H7 (cell line): ENCODE measurements around the gene SMIM9. TPM values are rescaled to one million over a fixed set of nuclear protein-coding genes. Genes with fewer than 3 reads are reported as not detected.

Experiments
- DNase-seq: peaks from one replicate; pipeline ENCODE4 v3.0.0; 2012
- H3K27me3 ChIP-seq: 2 replicates; pipeline ENCODE4 v1.6.0; 2011; ENCODE audit warnings: mild to moderate bottlenecking, low read length; ENCODE audit not compliant: control insufficient read depth, insufficient read depth
- H3K36me3 ChIP-seq: replicated peaks from 2 replicates; pipeline ENCODE4 v1.5.1; 2011; ENCODE audit warnings: low read length; ENCODE audit not compliant: control insufficient read depth, insufficient read depth
- H3K4me3 ChIP-seq: 2 replicates; pipeline ENCODE4 v1.5.1; 2011; ENCODE audit warnings: low read depth, mild to moderate bottlenecking, control low read depth, low read length, moderate library complexity; ENCODE audit not compliant: insufficient read depth
- total RNA-seq: library from RNA; depleted of rRNA; stranded (reverse); fragments of >200 nt; shearing (Covaris generic); gene quantifications from 2 replicates; pipeline ENCODE4 v1.2.3, GENCODE V29; 2014

The SMIM9 gene
- total RNA-seq, 1 experiment from 2014 or later = not detected

DNA sequence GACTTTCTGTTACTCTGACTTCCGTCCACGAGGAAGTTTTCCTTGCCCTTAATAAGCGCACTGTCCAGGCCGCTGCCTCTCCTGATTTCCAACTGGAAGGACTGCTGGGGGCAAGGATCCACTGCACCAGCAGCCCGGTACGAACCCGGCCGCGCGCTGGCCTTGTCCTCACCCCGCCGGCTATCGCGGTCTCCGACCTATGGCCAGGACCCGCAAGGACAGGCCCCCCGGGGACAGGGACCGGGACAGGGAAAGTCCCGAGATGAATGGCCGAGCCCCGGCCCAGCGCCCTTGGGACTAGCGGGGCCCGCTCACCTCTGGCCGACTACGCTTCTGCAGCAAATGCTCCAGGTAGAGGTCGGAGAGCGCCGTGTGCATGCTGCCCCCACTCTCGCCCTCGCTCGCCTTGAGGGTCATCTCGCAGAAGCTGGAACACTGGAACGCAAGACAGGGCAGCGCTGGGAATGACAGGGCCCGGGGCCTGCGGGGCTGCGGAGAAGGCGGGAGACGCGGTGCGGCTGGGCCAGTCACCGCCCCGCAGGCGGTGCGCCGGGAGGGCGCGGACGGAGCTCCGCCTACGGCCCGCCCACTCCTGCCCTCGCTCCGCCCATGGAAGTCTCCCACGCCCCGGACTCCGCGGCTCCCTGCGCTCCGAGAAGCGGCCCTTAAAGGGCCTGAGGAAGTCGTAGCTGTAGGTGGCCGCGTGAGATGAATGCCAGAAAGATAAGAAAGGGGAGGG, 29.3 kb downstream of the SMIM9 start, which contains the start of gene MPP1:
Gene MPP1 (minus strand): TSS at position 529 of the 739 bp plus-strand sequence. CDS start 112 bp downstream, at position 417.
- Histone ChIP-seq H3K4me3 (peak within 1 kb of the TSS; percentile 57), H3K36me3 (no peaks in the 10 kb centered on the region), H3K27me3 (peaks cover 7% of the 10 kb centered on the region; the same call in 1 of the 2 replicates)
- peak; percentile 91 for DNase-seq

DNA sequence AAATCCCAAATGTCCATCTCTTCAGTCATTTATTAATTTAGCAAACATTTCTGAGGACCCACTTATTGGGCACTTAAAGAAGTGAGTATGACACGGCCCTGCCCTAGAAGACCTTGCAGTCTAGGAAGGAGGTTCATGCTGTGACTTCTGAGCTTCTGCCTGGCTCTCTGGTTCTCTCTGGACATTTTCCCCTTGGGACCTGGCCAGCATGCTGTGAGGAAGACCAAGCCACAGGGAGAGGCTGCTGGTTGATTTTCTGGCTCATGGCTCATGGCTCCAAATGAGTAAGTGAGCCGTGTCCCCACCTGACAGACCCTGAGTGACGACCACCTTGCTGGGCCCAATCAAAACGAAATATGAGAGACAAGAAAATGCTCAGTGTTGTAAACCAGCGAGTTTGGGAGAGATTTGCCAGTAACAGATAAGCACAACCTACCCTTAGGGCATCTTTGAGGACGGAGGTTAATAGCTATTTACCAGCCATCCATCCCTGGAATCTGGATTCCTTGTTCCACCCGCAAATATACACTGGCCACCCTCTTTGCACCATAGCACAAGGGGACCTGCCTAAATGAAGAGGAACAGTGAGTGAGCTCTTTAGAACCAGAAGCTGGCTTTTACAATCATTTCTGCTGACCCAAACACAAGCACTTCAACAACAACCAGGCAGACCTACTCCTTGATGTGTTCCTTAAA, 30.1 kb downstream of the SMIM9 start:
- no peaks in the 10 kb centered on the region for H3K36me3 ChIP-seq

DNA sequence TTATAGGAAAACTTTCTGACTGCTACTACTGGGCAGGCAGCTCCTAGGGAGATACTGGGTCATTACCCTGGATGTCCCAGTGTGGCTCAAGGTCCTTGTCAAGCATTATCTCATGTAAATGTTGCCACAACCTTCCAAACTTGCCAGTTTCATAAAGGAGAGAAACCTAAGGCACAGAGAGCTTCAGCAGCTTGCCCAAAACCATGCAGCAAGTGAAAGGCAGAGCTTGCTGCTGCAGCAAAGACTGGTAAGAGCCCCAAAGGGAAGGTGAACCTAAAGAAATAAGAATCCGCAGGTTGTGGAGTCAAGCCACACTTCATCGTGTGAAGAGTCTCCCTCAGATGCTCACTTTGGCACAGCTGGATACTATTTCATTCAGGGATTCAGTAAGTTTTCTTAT, 31.5 kb downstream of the SMIM9 start:
- no peak overlapping the region for H3K4me3 ChIP-seq
- peaks cover 7% of the 10 kb centered on the region; the same call in 1 of the 2 replicates for H3K27me3 ChIP-seq
- DNase-seq = no peak
- H3K36me3 ChIP-seq = no peaks in the 10 kb centered on the region

More for the DNA sequence above, 30.1 kb downstream of the SMIM9 start:
- H3K27me3 ChIP-seq = peaks cover 7% of the 10 kb centered on the region; the same call in 1 of the 2 replicates
- peak overlapping the region; percentile 57 for H3K4me3 ChIP-seq
- DNase-seq = no peak

- DNase-seq = no peak
- H3K36me3 ChIP-seq = no peaks in the 10 kb centered on the region
- H3K27me3 ChIP-seq = peaks cover 7% of the 10 kb centered on the region; the same call in 1 of the 2 replicates
- H3K4me3 ChIP-seq = no peak overlapping the region
Measured at GRCh38 chrX:154800478-154801210, 33.8 kb downstream of the SMIM9 start.

GRCh38 chrX:154799556-154800348, 34.7 kb downstream of the SMIM9 start:
- no peak for DNase-seq
- H3K4me3 ChIP-seq = no peak overlapping the region
- H3K36me3 ChIP-seq = no peaks in the 10 kb centered on the region
- H3K27me3 ChIP-seq = peaks cover 6% of the 10 kb centered on the region; the same call in 1 of the 2 replicates

- no peak overlapping the region for H3K4me3 ChIP-seq
- no peaks in the 10 kb centered on the region; the same call in 1 of the 2 replicates for H3K27me3 ChIP-seq
- DNase-seq = no peak
- no peaks in the 10 kb centered on the region for H3K36me3 ChIP-seq
Measured at GRCh38 chrX:154797006-154797405, 37.5 kb downstream of the SMIM9 start.

DNA sequence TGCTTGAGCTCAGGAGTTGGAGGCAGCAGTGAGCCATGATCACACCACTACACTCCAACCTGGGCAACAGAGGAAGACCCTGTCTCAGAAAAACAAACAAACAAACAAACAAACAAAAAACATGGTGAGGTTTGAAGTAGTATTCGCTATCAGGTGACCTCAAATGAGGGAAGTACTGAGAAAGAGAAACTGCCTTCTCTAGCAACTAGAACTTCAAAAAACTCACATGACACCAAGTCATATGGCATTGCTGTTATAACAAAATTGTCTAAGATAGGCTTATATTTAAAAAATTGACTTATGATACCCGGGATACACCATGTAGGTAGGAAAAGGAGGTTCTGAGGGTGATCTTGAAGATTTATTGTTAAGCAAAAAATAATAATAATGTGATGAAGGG, 39.4 kb downstream of the SMIM9 start:
- no peak for DNase-seq
- H3K27me3 ChIP-seq = no peaks in the 10 kb centered on the region
- H3K36me3 ChIP-seq = no peaks in the 10 kb centered on the region
- no peak overlapping the region for H3K4me3 ChIP-seq

- DNase-seq = no peak
- Histone ChIP-seq H3K27me3 (no peaks in the 10 kb centered on the region), H3K36me3 (no peaks in the 10 kb centered on the region), H3K4me3 (no peak overlapping the region)
Measured at GRCh38 chrX:154793084-154793795, 41.2 kb downstream of the SMIM9 start.

DNA sequence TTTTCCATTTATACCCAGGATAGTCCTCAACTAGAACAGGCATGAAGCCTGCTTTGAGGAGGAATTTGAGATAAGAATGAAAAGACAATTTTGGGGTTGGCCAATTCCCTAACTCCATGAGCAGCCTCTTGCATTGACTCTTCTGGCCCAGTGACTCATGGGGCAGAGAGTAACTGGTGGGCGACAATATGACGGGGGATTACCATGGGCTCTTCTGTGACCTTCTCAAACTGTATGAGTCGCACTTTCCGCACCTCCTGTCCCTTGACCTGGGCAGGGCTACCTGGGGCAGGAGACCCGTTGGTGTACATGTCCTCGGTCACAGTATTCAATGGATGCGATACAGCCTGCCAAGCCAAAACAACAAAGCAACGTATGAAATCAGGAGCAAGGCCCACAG, 42.5 kb downstream of the SMIM9 start:
- Histone ChIP-seq H3K36me3 (no peaks in the 10 kb centered on the region), H3K4me3 (no peak overlapping the region), H3K27me3 (no peaks in the 10 kb centered on the region)
- no peak for DNase-seq

- H3K36me3 ChIP-seq = no peaks in the 10 kb centered on the region
- H3K4me3 ChIP-seq = no peak overlapping the region
- H3K27me3 ChIP-seq = no peaks in the 10 kb centered on the region
- no peak for DNase-seq
Measured at GRCh38 chrX:154791467-154791866, 43.0 kb downstream of the SMIM9 start.

DNA sequence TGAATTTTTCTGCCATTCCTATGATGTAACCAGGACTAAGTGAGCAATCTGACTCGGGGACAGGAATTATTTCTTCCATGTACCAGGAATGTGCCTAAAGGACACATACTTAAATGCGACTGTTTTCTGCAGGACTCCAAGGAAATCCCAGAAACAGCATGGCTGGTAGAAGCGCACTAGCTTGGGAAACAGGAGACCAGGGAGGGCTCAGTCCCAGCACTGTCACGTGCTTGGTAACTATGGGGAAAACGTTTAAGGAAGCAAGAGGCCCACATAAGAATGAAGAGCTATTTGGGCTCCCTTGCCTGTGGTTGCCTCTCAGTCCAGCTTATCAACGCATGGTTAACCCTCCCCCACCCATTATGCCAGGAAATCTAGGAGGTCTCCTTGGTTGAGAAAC, 48.7 kb downstream of the SMIM9 start:
- no peak for DNase-seq
- H3K27me3 ChIP-seq = no peaks in the 10 kb centered on the region
- no peaks in the 10 kb centered on the region; the same call in 1 of the 2 replicates for H3K36me3 ChIP-seq

GRCh38 chrX:154784149-154784995, 50.1 kb downstream of the SMIM9 start:
- Histone ChIP-seq H3K36me3 (no peaks in the 10 kb centered on the region; the same call in 1 of the 2 replicates), H3K27me3 (no peaks in the 10 kb centered on the region), H3K4me3 (no peak overlapping the region)
- no peak for DNase-seq

More for the DNA sequence above, 48.7 kb downstream of the SMIM9 start:
- H3K4me3 ChIP-seq = no peak overlapping the region

- peaks cover 11% of the 10 kb centered on the region for H3K36me3 ChIP-seq
- no peak overlapping the region for H3K4me3 ChIP-seq
- no peak for DNase-seq
- H3K27me3 ChIP-seq = no peaks in the 10 kb centered on the region
Measured at GRCh38 chrX:154780968-154781367, 53.5 kb downstream of the SMIM9 start.
